Measurements from ENCODE around the gene RHOXF1.
"Not testable (repeated sequence)": the region's sequence is repeated elsewhere in the genome, so short reads cannot be mapped to it uniquely, and the experiment has no call there.

The RHOXF1 gene

DNA sequence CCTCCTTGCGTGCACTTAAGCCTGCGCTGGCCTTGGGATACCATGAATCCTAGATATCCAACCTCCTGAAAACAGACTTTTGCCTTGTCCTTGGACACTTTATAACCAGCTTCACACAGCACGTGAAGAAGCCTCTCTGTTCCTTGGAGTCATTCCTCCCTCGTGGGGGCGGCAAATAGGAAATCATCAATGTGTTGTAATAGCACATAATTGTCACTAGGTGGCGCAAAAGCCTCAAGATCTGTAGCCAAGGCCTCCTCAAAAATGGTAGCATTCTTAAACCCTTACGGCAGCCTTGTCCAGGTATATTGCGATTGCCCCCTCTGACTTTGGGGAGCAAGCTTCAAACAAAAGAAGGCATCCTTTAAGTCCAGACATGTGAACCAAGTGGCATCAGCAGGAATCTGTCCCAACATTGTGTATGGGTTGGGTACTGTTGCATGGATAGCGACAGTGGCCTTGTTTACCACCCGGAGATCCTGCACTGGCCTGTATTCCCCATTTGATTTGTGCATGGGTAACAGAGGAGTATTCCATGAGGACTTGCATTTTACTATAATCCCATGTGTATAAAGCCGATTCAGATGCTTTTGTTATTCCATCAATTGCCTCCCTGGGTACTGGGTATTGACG, 30.0 kb downstream of the RHOXF1 start:
- DNase-seq (ENCODE audit: low spot score) = not testable (repeated sequence)

DNA sequence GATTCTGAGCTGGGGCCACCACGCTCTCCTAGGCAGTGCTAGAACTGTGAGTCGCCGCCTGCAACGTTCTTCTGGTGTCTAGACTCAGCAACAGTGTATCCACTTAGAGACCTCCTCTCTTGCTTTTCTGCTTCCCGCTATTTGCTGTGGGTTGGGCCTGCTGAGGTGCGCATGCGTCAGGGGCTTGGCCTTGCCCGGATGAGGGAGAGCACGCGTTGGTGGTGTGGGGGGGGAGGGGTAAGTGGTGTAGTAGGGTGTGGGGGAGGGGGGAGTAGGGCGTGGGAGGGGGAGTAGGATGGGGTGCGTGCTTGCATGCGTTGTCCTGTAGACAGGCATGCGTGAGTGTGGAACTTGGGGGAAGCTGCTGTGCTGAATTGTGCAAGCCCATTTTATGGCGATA, 38.1 kb downstream of the RHOXF1 start, which contains the start of gene RHOXF2B:
RHOXF2B (minus strand) TSS at position 101 of the 400 bp plus-strand sequence. CDS start 138 bp downstream, outside the sequence.
- DNase-seq (ENCODE audit: low spot score) = not testable (repeated sequence)

GRCh38 chrX:120066169-120066568, 49.5 kb downstream of the RHOXF1 start:
- not testable (repeated sequence) for DNase-seq (ENCODE audit: low spot score)
